Measurements from ENCODE around the gene CORIN. TPM values are rescaled to one million over a fixed set of nuclear protein-coding genes. Genes with fewer than 3 reads are reported as not detected.

Gene CORIN, protein sequence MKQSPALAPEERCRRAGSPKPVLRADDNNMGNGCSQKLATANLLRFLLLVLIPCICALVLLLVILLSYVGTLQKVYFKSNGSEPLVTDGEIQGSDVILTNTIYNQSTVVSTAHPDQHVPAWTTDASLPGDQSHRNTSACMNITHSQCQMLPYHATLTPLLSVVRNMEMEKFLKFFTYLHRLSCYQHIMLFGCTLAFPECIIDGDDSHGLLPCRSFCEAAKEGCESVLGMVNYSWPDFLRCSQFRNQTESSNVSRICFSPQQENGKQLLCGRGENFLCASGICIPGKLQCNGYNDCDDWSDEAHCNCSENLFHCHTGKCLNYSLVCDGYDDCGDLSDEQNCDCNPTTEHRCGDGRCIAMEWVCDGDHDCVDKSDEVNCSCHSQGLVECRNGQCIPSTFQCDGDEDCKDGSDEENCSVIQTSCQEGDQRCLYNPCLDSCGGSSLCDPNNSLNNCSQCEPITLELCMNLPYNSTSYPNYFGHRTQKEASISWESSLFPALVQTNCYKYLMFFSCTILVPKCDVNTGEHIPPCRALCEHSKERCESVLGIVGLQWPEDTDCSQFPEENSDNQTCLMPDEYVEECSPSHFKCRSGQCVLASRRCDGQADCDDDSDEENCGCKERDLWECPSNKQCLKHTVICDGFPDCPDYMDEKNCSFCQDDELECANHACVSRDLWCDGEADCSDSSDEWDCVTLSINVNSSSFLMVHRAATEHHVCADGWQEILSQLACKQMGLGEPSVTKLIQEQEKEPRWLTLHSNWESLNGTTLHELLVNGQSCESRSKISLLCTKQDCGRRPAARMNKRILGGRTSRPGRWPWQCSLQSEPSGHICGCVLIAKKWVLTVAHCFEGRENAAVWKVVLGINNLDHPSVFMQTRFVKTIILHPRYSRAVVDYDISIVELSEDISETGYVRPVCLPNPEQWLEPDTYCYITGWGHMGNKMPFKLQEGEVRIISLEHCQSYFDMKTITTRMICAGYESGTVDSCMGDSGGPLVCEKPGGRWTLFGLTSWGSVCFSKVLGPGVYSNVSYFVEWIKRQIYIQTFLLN
- 0.07 TPM in 1 of 2 replicates, not detected in the other for total RNA-seq

DNA sequence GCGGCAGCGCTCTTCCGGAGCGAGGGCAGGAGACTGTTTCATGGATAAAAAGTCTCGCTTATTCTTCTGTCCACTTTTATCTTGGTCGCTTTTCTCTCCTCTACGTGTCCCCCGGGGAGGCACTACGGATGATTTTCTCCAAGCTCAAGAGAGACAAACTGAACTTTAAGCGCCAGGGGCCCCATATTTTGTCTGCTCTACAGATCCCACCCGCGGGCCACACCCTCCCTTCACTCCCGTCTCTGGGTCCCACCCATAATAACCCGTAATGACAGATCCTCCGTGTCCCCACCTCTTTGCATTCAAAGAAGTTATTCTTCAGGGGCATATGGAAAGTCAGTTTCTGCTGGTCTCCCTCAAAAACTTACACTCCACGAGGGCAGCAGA lies at the start of gene CORIN:
Gene CORIN (minus strand): TSS at position 160 of the 387 bp plus-strand sequence. CDS start 118 bp downstream, at position 42.
- no peaks in the 10 kb centered on the region for H3K27me3 ChIP-seq (ENCODE audit: control insufficient read depth, insufficient read depth, low read length)
- DNase-seq (ENCODE audit: low read depth), result no peak
- peak within 1 kb of the TSS; percentile 48 for H3K4me3 ChIP-seq (ENCODE audit: low read depth, low read length)
- TF ChIP-seq, protein P1, sequence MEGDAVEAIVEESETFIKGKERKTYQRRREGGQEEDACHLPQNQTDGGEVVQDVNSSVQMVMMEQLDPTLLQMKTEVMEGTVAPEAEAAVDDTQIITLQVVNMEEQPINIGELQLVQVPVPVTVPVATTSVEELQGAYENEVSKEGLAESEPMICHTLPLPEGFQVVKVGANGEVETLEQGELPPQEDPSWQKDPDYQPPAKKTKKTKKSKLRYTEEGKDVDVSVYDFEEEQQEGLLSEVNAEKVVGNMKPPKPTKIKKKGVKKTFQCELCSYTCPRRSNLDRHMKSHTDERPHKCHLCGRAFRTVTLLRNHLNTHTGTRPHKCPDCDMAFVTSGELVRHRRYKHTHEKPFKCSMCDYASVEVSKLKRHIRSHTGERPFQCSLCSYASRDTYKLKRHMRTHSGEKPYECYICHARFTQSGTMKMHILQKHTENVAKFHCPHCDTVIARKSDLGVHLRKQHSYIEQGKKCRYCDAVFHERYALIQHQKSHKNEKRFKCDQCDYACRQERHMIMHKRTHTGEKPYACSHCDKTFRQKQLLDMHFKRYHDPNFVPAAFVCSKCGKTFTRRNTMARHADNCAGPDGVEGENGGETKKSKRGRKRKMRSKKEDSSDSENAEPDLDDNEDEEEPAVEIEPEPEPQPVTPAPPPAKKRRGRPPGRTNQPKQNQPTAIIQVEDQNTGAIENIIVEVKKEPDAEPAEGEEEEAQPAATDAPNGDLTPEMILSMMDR (IDR thresholded peaks at IDR 0.05; ENCODE audit: insufficient read depth, low read length, poor library complexity, severe bottlenecking), result no peak
- H3K36me3 ChIP-seq (ENCODE audit: control insufficient read depth, insufficient read depth, low read length), result no peaks in the 10 kb centered on the region

DNA sequence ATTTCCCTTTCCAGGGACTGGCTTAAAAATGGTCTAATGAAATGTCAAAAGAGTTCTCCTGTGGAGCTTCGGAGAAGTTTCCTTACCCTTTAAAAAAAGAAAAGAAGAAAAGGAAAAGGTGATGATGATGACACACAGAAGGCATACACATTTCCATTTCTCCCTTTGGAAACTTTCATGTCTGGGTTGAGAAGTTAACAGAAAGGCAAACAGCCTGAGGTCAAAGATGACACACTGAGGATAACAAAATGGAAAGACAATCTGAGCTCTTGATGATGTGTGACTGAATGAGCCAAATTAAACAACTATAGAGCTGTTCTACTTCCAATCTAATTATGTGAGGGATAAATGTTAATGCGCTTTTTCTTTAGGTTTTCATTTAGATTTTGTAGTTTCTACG lies 44.4 kb upstream of the CORIN start:
- TF ChIP-seq, protein P1 (IDR thresholded peaks at IDR 0.05; ENCODE audit: insufficient read depth, low read length, poor library complexity, severe bottlenecking), result no peak
- Histone ChIP-seq H3K27me3 (ENCODE audit: control insufficient read depth, insufficient read depth, low read length) (no peaks in the 10 kb centered on the region), H3K36me3 (ENCODE audit: control insufficient read depth, insufficient read depth, low read length) (no peaks in the 10 kb centered on the region), H3K4me3 (ENCODE audit: low read depth, low read length) (no peak overlapping the region)
- no peak for DNase-seq (ENCODE audit: low read depth)

DNA sequence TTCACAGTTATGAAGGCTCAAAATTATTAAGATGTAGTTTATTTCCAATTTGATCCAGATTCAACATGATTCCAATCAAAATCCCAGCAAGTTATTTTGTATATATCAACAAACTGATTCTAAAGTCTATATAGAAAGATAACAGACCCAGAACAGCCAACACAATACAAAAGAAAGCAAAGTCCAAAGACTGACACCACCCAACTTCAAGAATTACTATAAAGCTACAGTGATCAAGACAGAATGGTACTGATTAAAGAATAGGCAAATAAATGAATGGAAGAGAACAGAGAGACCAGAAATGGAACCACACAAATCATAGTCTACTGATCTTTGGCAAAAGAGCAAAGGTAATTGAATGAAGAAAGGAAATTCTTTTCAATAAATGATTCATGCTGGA lies 41.6 kb upstream of the CORIN start:
- DNase-seq (ENCODE audit: low read depth), result no peak
- Histone ChIP-seq H3K27me3 (ENCODE audit: control insufficient read depth, insufficient read depth, low read length) (no peaks in the 10 kb centered on the region), H3K36me3 (ENCODE audit: control insufficient read depth, insufficient read depth, low read length) (peaks cover 1% of the 10 kb centered on the region), H3K4me3 (ENCODE audit: low read depth, low read length) (no peak overlapping the region)
- TF ChIP-seq, protein P1 (IDR thresholded peaks at IDR 0.05; ENCODE audit: insufficient read depth, low read length, poor library complexity, severe bottlenecking), result no peak

DNA sequence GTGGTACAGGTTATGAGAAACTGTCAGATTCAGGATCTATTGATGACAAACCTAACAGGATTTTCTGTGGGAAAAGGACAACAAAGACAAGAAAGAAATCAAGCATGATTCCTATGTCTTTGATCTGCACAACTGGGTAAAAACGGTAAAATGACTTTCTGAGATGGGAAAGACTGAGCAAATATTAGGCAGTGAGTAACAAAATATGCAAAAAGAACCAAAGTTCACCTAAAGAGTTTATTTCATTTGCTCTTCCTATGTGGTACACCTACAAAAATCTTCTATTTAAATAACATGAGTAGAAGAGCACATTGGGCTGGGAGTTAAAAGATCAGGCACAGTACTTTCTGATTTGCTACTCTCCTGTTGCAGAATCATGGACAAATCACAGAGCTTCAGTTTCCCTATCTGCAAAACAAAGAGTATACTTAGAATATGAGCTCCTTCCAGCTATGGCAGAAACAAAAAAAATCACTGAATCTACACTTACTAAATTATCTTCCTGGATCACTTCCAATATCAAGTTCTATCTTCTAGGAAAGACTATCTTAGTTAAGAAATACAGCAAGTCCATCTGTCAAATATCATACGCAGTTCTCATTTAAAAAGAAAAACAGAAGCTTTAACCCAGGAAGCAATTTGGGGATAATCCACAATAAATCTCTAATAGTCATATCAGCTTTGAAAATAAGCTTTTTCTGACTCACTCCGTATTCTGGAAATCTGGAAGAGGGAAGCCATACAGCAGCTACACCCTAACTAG lies 39.1 kb upstream of the CORIN start:
- TF ChIP-seq, protein P1 (IDR thresholded peaks at IDR 0.05; ENCODE audit: insufficient read depth, low read length, poor library complexity, severe bottlenecking), result no peak
- no peaks in the 10 kb centered on the region for H3K27me3 ChIP-seq (ENCODE audit: control insufficient read depth, insufficient read depth, low read length)
- peaks cover 1% of the 10 kb centered on the region for H3K36me3 ChIP-seq (ENCODE audit: control insufficient read depth, insufficient read depth, low read length)
- H3K4me3 ChIP-seq (ENCODE audit: low read depth, low read length), result no peak overlapping the region
- no peak for DNase-seq (ENCODE audit: low read depth)

DNA sequence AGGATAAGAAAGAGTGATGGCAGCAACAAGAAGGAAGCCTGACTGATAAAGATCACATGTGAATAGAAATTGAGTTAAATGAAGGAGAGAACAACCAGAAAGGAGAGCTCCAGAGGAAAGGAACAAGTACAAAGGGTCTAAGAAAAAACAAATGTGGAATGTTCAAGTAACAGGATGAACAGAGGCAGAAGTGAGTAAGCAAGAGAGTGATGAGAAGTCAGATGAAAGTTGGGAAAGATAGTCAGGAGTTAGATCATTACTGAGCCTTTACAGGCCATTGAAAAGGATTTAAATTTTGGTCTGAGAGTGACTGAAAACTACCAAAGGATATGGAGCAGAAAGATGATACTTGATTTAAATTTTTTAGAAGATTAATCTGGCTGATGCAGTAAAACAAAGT lies 38.4 kb upstream of the CORIN start:
- no peaks in the 10 kb centered on the region for H3K27me3 ChIP-seq (ENCODE audit: control insufficient read depth, insufficient read depth, low read length)
- DNase-seq (ENCODE audit: low read depth), result no peak
- no peak overlapping the region for H3K4me3 ChIP-seq (ENCODE audit: low read depth, low read length)
- peaks cover 1% of the 10 kb centered on the region for H3K36me3 ChIP-seq (ENCODE audit: control insufficient read depth, insufficient read depth, low read length)
- TF ChIP-seq, protein P1 (IDR thresholded peaks at IDR 0.05; ENCODE audit: insufficient read depth, low read length, poor library complexity, severe bottlenecking), result no peak
